Measurements from ENCODE around the gene LEP.

LEP gene

GRCh38 chr7:128211626-128212025, 29.5 kb upstream of the LEP start:
- H3K27ac ChIP-seq = no peak overlapping the region
- TF ChIP-seq ZFX (IDR thresholded peaks at IDR 0.05) = no peak
- TF ChIP-seq CTCF (conservative IDR thresholded peaks at IDR 0.05) = no peak

GRCh38 chr7:128214463-128214862, 26.6 kb upstream of the LEP start:
- no peak for TF ChIP-seq ZFX (IDR thresholded peaks at IDR 0.05)
- TF ChIP-seq CTCF (conservative IDR thresholded peaks at IDR 0.05) = no peak
- H3K27ac ChIP-seq = no peak overlapping the region

- TF ChIP-seq ZFX (IDR thresholded peaks at IDR 0.05) = no peak
- no peak for TF ChIP-seq CTCF (conservative IDR thresholded peaks at IDR 0.05)
- no peak overlapping the region for H3K27ac ChIP-seq
Measured at GRCh38 chr7:128215281-128215680, 25.8 kb upstream of the LEP start.

GRCh38 chr7:128215739-128216138, 25.3 kb upstream of the LEP start:
- no peak overlapping the region for H3K27ac ChIP-seq
- TF ChIP-seq ZFX (IDR thresholded peaks at IDR 0.05) (no peak), CTCF (conservative IDR thresholded peaks at IDR 0.05) (no peak)

GRCh38 chr7:128217030-128217805, 23.9 kb upstream of the LEP start:
- no peak overlapping the region for H3K27ac ChIP-seq
- no peak for TF ChIP-seq CTCF (conservative IDR thresholded peaks at IDR 0.05)
- no peak for TF ChIP-seq ZFX (IDR thresholded peaks at IDR 0.05)

GRCh38 chr7:128217967-128218652, 23.0 kb upstream of the LEP start:
- peak; percentile 54 for TF ChIP-seq CTCF (conservative IDR thresholded peaks at IDR 0.05)
- no peak for TF ChIP-seq ZFX (IDR thresholded peaks at IDR 0.05)
- H3K27ac ChIP-seq = no peak overlapping the region

GRCh38 chr7:128219636-128220035, 21.4 kb upstream of the LEP start:
- TF ChIP-seq CTCF (conservative IDR thresholded peaks at IDR 0.05) = no peak
- no peak for TF ChIP-seq ZFX (IDR thresholded peaks at IDR 0.05)
- H3K27ac ChIP-seq = no peak overlapping the region

Data from C4-2B (cell line).